ENCODE measurements around the gene PPFIBP2. TPM values are rescaled to one million over a fixed set of nuclear protein-coding genes. Genes with fewer than 3 reads are reported as not detected.

Gene PPFIBP2
- polyA plus RNA-seq, 2 of the 4 experiments (the other 2 are of a cell fraction) = 13.4 to 32.5 TPM

GRCh38 chr11:7677071-7677470, 163.3 kb downstream of the PPFIBP2 start:
- peak in 1 of 2 experiments; percentile 16; a peak in 2 of 6 replicates for ATAC-seq
- H3K4me3 ChIP-seq = no peak overlapping the region
- peak in 1 of 2 experiments; percentile 44 for DNase-seq (ENCODE audit: low read depth in 1 of 2, low spot score in 1 of 2)
- ChIA-PET POLR2A (no interaction called here), CTCF (interaction anchor here (0.6 to 5.1 kb wide), 7 partner anchors 11 to 576 kb away, joined by 3 to 40 read pairs (median 5); no protein-coding TSS in a partner anchor)
- H3K9me3 ChIP-seq = no peaks in the 10 kb centered on the region
- peaks cover 13% of the 10 kb centered on the region; the same call in 1 of the 3 replicates for H3K4me1 ChIP-seq
- no peak for TF ChIP-seq RFX5 (IDR thresholded peaks at IDR 0.05)
- no peak for TF ChIP-seq RARB (CRISPR knock-in tag; IDR thresholded peaks at IDR 0.05)
- TF ChIP-seq PHF8 (IDR thresholded peaks at IDR 0.05; ENCODE audit: borderline replicate concordance, low read depth) = no peak
- TF ChIP-seq HDAC2 (IDR thresholded peaks at IDR 0.05) = no peak
- no peak for TF ChIP-seq TFCP2L1 (CRISPR knock-in tag; IDR thresholded peaks at IDR 0.05)
- TF ChIP-seq JUN (IDR thresholded peaks at IDR 0.05) = no peak
- TF ChIP-seq ESRRA (IDR thresholded peaks at IDR 0.05; ENCODE audit: borderline replicate concordance, low read length) = no peak
- no peak for TF ChIP-seq BCL3 (IDR thresholded peaks at IDR 0.05)
- no peak for TF ChIP-seq CBX8 (IDR thresholded peaks at IDR 0.05)
- TF ChIP-seq MAX (IDR thresholded peaks at IDR 0.05) = no peak
- FAIRE-seq = no peak
- WGBS (ENCODE audit: missing lambda C conversion rate) = 59% methylated on average over 5 of the region's 5 CpGs
- no peak overlapping the region for H3K27ac ChIP-seq
- H3K4me2 ChIP-seq = no peak overlapping the region

- TF ChIP-seq HOXA7 (CRISPR knock-in tag; IDR thresholded peaks at IDR 0.05) = no peak
- TF ChIP-seq EHF (CRISPR knock-in tag; IDR thresholded peaks at IDR 0.05) = no peak
- TF ChIP-seq EHMT2 (IDR thresholded peaks at IDR 0.05; ENCODE audit: low read depth) = no peak
- ChIA-PET POLR2A (no interaction called here), CTCF (interaction anchor here (0.6 to 5.1 kb wide), 7 partner anchors 11 to 576 kb away, joined by 3 to 40 read pairs (median 7); no protein-coding TSS in a partner anchor)
- Histone ChIP-seq H3K27ac (no peak overlapping the region), H3K4me1 (peaks cover 13% of the 10 kb centered on the region; the same call in 1 of the 3 replicates), H3K4me2 (no peak overlapping the region), H3K9me3 (no peaks in the 10 kb centered on the region), H3K4me3 (no peak overlapping the region)
- WGBS (ENCODE audit: missing lambda C conversion rate) = 50% methylated on average over 4 of the region's 4 CpGs
- FAIRE-seq = no peak
- no peak for DNase-seq (ENCODE audit: low read depth in 1 of 2, low spot score in 1 of 2)
- ATAC-seq = no peak
These were observed 164.0 kb downstream of the PPFIBP2 start for GRCh38 chr11:7677796-7678201.

GRCh38 chr11:7683571-7683970, 169.8 kb downstream of the PPFIBP2 start:
- Histone ChIP-seq H3K27ac (no peak overlapping the region), H3K9me3 (no peaks in the 10 kb centered on the region), H3K4me1 (no peaks in the 10 kb centered on the region), H3K4me2 (no peak overlapping the region), H3K4me3 (no peak overlapping the region)
- ChIA-PET POLR2A (no interaction called here), CTCF (interaction anchor here (1.0 to 4.6 kb wide), 3 partner anchors 10 to 112 kb away, joined by 3 to 26 read pairs (median 3); partner anchors contain the start of gene CYB5R2)
- FAIRE-seq = no peak
- no peak for TF ChIP-seq EHF (CRISPR knock-in tag; IDR thresholded peaks at IDR 0.05)
- no peak for TF ChIP-seq FOXS1 (CRISPR knock-in tag; IDR thresholded peaks at IDR 0.05)
- no peak for TF ChIP-seq TP53 (CRISPR knock-in tag; IDR thresholded peaks at IDR 0.05)
- no peak for ATAC-seq
- DNase-seq (ENCODE audit: low read depth in 1 of 2, low spot score in 1 of 2) = no peak
- 33% methylated on average over 2 of the region's 2 CpGs for WGBS (ENCODE audit: missing lambda C conversion rate)

GRCh38 chr11:7686761-7687160, 173.0 kb downstream of the PPFIBP2 start:
- DNase-seq (ENCODE audit: low read depth in 1 of 2, low spot score in 1 of 2) (no peak), ATAC-seq (no peak), FAIRE-seq (no peak)
- ChIA-PET POLR2A (no interaction called here), CTCF (interaction anchor here (1.0 to 6.3 kb wide), 8 partner anchors 8 to 589 kb away, joined by 3 to 31 read pairs (median 17); no protein-coding TSS in a partner anchor)
- Histone ChIP-seq H3K4me1 (no peaks in the 10 kb centered on the region), H3K27ac (no peak overlapping the region), H3K4me3 (no peak overlapping the region), H3K4me2 (no peak overlapping the region), H3K9me3 (no peaks in the 10 kb centered on the region)
- TF ChIP-seq FOSB (CRISPR knock-in tag; IDR thresholded peaks at IDR 0.05) = no peak
- no peak for TF ChIP-seq CHD4 (IDR thresholded peaks at IDR 0.05; ENCODE audit: borderline replicate concordance)
- no peak for TF ChIP-seq CTCF (IDR thresholded peaks at IDR 0.05)
- no peak for TF ChIP-seq BCL3 (IDR thresholded peaks at IDR 0.05)
- TF ChIP-seq MYC (IDR thresholded peaks at IDR 0.05; ENCODE audit: borderline replicate concordance, low read length) = no peak
- no peak for TF ChIP-seq SREBF2 (IDR thresholded peaks at IDR 0.05)
- no peak for TF ChIP-seq POLR2A (IDR thresholded peaks at IDR 0.05; ENCODE audit: low read length)
- no peak for TF ChIP-seq RNF2 (IDR thresholded peaks at IDR 0.05; ENCODE audit: borderline replicate concordance, low read depth)
- 27% methylated on average over 4 of the region's 4 CpGs for WGBS (ENCODE audit: missing lambda C conversion rate)

All from A549 (cell line).